ENCODE measurements around the gene KANSL2.

DNA sequence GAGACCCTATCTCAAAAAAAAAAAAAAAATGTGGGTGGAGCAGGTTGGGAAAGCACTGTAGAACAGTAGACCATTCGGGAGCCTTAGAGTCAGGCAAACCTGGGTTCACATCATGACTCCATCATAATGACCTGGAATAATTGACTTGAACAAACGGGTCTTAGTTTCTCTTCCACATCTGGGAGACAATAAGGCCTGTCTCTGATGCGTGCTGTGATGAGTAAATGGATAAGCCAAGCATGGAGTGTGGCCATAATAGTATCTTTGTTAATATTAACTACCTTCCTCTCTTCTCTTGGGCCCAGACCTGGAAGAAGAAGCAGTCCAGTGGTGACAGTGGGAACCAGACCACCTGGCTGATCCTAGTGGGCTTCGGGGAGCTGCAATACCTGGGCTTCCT lies 54.5 kb downstream of the KANSL2 start:
- TF ChIP-seq, protein P1, sequence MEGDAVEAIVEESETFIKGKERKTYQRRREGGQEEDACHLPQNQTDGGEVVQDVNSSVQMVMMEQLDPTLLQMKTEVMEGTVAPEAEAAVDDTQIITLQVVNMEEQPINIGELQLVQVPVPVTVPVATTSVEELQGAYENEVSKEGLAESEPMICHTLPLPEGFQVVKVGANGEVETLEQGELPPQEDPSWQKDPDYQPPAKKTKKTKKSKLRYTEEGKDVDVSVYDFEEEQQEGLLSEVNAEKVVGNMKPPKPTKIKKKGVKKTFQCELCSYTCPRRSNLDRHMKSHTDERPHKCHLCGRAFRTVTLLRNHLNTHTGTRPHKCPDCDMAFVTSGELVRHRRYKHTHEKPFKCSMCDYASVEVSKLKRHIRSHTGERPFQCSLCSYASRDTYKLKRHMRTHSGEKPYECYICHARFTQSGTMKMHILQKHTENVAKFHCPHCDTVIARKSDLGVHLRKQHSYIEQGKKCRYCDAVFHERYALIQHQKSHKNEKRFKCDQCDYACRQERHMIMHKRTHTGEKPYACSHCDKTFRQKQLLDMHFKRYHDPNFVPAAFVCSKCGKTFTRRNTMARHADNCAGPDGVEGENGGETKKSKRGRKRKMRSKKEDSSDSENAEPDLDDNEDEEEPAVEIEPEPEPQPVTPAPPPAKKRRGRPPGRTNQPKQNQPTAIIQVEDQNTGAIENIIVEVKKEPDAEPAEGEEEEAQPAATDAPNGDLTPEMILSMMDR (conservative IDR thresholded peaks at IDR 0.05) = no peak
- TF ChIP-seq EZH2 (IDR thresholded peaks at IDR 0.05; ENCODE audit: low read depth) = no peak
